K562 treated with DMSO at 1 percent for 12 hours (cell line): ENCODE results near the gene C19orf47. TPM values are rescaled to one million over a fixed set of nuclear protein-coding genes. Genes with fewer than 3 reads are reported as not detected.

Experiments used
- total RNA-seq: library from RNA; unstranded; fragments of 300-600 nt; gene quantifications from 2 replicates; pipeline ENCODE4 v1.2.3, GENCODE V29; 2022; ENCODE audit not compliant: insufficient read depth

C19orf47 gene, protein sequence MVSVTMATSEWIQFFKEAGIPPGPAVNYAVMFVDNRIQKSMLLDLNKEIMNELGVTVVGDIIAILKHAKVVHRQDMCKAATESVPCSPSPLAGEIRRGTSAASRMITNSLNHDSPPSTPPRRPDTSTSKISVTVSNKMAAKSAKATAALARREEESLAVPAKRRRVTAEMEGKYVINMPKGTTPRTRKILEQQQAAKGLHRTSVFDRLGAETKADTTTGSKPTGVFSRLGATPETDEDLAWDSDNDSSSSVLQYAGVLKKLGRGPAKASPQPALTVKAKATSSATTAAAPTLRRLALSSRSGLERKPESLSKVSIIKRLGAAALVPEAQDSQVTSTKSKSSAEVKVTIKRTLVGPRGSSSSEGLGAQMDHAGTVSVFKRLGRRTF
- 11.3 and 21.5 TPM in 2 replicates for total RNA-seq

DNA sequence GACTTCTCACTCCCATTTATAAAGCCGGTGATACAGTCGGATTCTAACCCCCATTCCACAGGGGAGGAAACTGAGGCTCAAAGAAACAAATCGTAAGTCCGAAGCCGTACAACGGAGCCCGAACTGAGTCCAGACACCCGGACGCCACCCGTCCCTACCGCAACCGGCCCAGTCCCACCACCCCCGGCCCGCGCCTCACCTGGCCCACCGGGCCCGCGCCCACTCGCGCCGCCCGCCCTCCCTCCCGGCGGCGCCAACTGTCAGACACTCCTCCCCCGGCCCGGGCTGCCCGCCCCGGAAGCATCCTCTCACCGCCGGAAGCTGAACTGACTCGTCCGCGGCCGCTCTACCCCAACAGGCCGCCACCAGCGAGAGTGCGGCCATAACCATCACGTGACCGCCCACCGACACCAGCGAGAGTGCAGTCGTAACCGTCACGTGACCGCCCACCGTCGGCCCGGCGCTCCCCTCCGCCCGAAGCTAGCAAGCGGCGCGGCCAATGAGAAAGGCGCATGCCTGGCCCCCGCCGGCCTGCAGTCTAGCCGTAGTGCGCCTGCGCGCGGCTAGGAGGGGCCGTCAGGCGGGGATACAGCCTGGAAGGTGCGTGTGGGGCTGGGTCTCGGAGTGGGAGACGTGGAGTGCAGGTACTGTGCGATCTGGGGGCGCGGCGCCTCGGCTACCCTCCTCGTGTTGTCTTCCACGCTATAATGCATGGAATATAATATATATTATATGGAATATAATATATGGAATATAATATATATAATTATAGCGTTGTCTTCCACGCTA is at the start of gene C19orf47, which contains the start of gene PLD3:
C19orf47 (minus strand) TSS at position 273 of the 789 bp plus-strand sequence. CDS start 6,540 bp downstream, outside the sequence.
PLD3 (plus strand) TSS at position 571 of the 789 bp plus-strand sequence. CDS start 17,789 bp downstream, outside the sequence.

GRCh38 chr19:40390084-40390742 is 42.0 kb upstream of the C19orf47 start, which contains the start of gene HIPK4:
Gene HIPK4, minus strand, starts transcription at chr19:40390181. Its CDS starts 279 bp downstream, at chr19:40389902.

GRCh38 chr19:40284501-40285352 is 63.5 kb downstream of the C19orf47 start, which contains the start of gene AKT2:
Gene AKT2, minus strand, starts transcription at chr19:40285345. Its CDS starts 20,078 bp downstream, at chr19:40265267.

Other genes with a start within 250 kb of the C19orf47 start
- 13.6 and 16.6 TPM in 2 replicates for gene MAP3K10, start 157.0 kb downstream of the C19orf47 start, total RNA-seq
- not detected in 2 replicates for gene TTC9B, start 130.0 kb downstream of the C19orf47 start, total RNA-seq
- not detected in 2 replicates for gene CCNP, start 121.7 kb downstream of the C19orf47 start, total RNA-seq
- 18.8 and 58.1 TPM in 2 replicates for gene AKT2, start 63.1 kb downstream of the C19orf47 start, total RNA-seq
- gene PLD3, start 298 bp upstream of the C19orf47 start, total RNA-seq = 635 and 828 TPM in 2 replicates
- 1.00 TPM in 1 of 2 replicates, not detected in the other for gene HIPK4, start 41.8 kb upstream of the C19orf47 start, total RNA-seq
- gene PRX, start 65.0 kb upstream of the C19orf47 start, total RNA-seq = 4.7 and 6.4 TPM in 2 replicates
- gene SERTAD1, start 77.6 kb upstream of the C19orf47 start, total RNA-seq = 35.0 and 44.4 TPM in 2 replicates
- 26.1 and 27.1 TPM in 2 replicates for gene SERTAD3, start 95.9 kb upstream of the C19orf47 start, total RNA-seq
- gene BLVRB, start 117.3 kb upstream of the C19orf47 start, total RNA-seq = 668 and 1,140 TPM in 2 replicates
- gene SPTBN4, start 118.6 kb upstream of the C19orf47 start, total RNA-seq = 1.8 and 2.9 TPM in 2 replicates
- gene SHKBP1, start 228.5 kb upstream of the C19orf47 start, total RNA-seq = 88.2 and 101 TPM in 2 replicates